Endothelial cell (in vitro differentiated cells): ENCODE measurements around the gene SLC6A11. TPM values are rescaled to one million over a fixed set of nuclear protein-coding genes. Genes with fewer than 3 reads are reported as not detected.

Experiments
- DNase-seq: peaks from one replicate; pipeline ENCODE4 v3.0.0; 2021; ENCODE audit warnings: low spot score
- H3K27ac Mint-ChIP-seq: one replicate; pipeline ENCODE4 v1.8.0; 2021; ENCODE audit warnings: mixed read lengths, inconsistent platforms; ENCODE audit not compliant: unreplicated experiment
- H3K27me3 Mint-ChIP-seq: one replicate; pipeline ENCODE4 v1.8.0; 2021; ENCODE audit warnings: mild to moderate bottlenecking, moderate library complexity, mixed read lengths, inconsistent platforms; ENCODE audit not compliant: unreplicated experiment
- H3K36me3 Mint-ChIP-seq: one replicate; pipeline ENCODE4 v1.8.0; 2021; ENCODE audit warnings: mild to moderate bottlenecking, low read depth, mixed read lengths, inconsistent platforms; ENCODE audit not compliant: unreplicated experiment
- H3K4me1 Mint-ChIP-seq: one replicate; pipeline ENCODE4 v1.8.0; 2021; ENCODE audit warnings: mild to moderate bottlenecking, mixed read lengths, inconsistent platforms; ENCODE audit not compliant: unreplicated experiment
- H3K4me3 Mint-ChIP-seq: one replicate; pipeline ENCODE4 v1.8.0; 2021; ENCODE audit warnings: mild to moderate bottlenecking, mixed read lengths, inconsistent platforms; ENCODE audit not compliant: unreplicated experiment
- H3K9me3 Mint-ChIP-seq: one replicate; pipeline ENCODE4 v1.8.0; 2021; ENCODE audit warnings: mixed read lengths, inconsistent platforms; ENCODE audit not compliant: unreplicated experiment
- CTCF ChIP-seq: fragments of 200-600 bp; sonication (generic); IDR thresholded peaks from one replicate; pipeline ENCODE4 v1.5.0; 2021; ENCODE audit warnings: antibody characterized with exemption; ENCODE audit not compliant: unreplicated experiment
- total RNA-seq: library from RNA; stranded (reverse); fragmentation: NEBNext Ultra II Directional; extraction: Animal tissue kit (Norgen Biotek cat#: 25700); gene quantifications from one replicate; pipeline ENCODE4 v1.2.1, GENCODE V29; 2021; ENCODE audit not compliant: unreplicated experiment

SLC6A11 gene
- total RNA-seq, 1 donor from 2014 or later = 0.15 TPM

DNA sequence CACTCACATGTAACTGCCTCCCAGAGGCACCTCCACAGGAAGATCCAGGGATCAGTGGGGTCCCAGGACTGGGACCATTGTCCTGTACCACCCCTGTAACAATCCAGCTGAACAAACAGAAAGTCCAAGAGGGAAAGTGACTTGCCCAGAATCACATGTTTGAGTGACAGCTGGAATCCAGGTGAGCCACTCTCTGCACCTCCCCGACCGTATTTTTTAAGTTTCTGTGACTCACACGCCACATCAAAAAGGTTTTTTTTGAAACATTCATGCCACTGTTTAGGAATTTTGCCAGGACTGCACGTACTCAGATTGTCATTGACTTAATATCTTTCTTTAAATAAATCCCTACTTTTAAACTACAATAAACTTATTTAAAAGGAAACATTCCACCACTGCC is 166.8 kb downstream of the SLC6A11 start:
- Mint-ChIP-seq H3K9me3 (peaks cover 3% of the 10 kb centered on the region), H3K36me3 (peaks cover 3% of the 10 kb centered on the region), H3K27ac (peak overlapping the region; percentile 84), H3K4me1 (peaks cover 37% of the 10 kb centered on the region), H3K4me3 (no peak overlapping the region), H3K27me3 (peaks cover 4% of the 10 kb centered on the region)
- TF ChIP-seq CTCF = no peak
- no peak for DNase-seq

DNA sequence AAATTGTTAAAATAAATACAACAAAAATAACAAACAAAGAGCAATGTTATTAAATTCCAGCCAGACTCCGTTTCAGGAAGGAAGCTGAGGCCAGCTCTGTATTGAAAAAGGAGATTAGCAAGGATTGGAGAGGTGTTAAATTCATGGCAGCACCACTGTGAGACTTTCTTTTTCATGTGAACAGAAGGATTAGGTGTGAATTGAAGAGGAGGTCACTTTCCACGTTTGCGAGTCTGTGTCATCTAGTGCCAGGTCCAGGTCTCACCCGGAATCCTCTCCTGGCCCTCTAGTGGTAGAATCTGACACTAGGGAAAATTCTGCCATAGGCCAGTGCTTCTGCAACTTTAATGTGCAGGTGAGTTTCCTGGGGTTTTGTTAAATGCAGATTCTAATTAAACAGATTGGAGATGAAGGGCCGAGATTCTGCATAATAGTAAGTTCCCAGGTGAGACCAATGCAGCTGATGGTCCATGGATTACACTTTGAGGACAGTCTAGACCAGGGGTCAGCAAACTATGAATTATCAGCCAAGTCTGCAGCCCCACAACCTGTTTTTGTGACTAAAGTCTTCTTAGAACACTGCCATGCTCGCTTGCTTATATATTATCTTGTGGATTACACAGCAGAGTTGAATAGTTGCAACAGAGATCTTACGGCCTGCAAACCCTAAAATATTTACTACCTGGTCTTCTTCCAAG is 167.3 kb downstream of the SLC6A11 start:
- Mint-ChIP-seq H3K27ac (peak overlapping the region; percentile 84), H3K4me1 (peaks cover 32% of the 10 kb centered on the region), H3K27me3 (peaks cover 4% of the 10 kb centered on the region), H3K9me3 (peaks cover 3% of the 10 kb centered on the region), H3K36me3 (peaks cover 3% of the 10 kb centered on the region), H3K4me3 (no peak overlapping the region)
- TF ChIP-seq CTCF = peak; percentile 82
- peak; percentile 58 for DNase-seq

GRCh38 chr3:10984371-10984896 is 168.4 kb downstream of the SLC6A11 start:
- peaks cover 3% of the 10 kb centered on the region for H3K27me3 Mint-ChIP-seq
- H3K9me3 Mint-ChIP-seq = peaks cover 3% of the 10 kb centered on the region
- peaks cover 32% of the 10 kb centered on the region for H3K4me1 Mint-ChIP-seq
- no peak for DNase-seq
- TF ChIP-seq CTCF = no peak
- H3K36me3 Mint-ChIP-seq = peaks cover 3% of the 10 kb centered on the region
- no peak overlapping the region for H3K4me3 Mint-ChIP-seq
- H3K27ac Mint-ChIP-seq = no peak overlapping the region

GRCh38 chr3:10985181-10985580 is 169.2 kb downstream of the SLC6A11 start:
- TF ChIP-seq CTCF = no peak
- DNase-seq = no peak
- Mint-ChIP-seq H3K4me3 (no peak overlapping the region), H3K9me3 (peaks cover 3% of the 10 kb centered on the region), H3K36me3 (peaks cover 3% of the 10 kb centered on the region), H3K27me3 (peaks cover 3% of the 10 kb centered on the region), H3K27ac (no peak overlapping the region), H3K4me1 (peaks cover 32% of the 10 kb centered on the region)

DNA sequence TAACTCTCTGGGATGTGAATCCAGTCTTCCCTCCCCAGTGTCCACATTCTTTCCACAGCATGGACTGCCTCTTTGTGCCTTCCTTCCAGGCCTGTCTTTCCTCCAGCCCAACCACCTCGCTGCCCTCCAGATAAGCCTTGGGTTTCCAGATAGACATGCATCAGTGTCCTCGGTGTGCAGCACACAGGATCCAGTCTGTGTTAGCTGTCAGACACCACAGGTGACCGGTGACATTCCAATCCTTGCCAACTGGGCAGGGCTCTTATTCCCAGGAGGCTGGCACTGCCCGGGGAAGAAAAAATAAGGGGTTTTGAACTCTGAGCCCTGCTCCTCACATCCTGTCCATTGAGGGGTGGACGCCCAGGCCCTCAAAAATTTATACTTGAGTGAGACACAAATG is 170.6 kb downstream of the SLC6A11 start:
- Mint-ChIP-seq H3K4me3 (no peak overlapping the region), H3K27ac (no peak overlapping the region), H3K9me3 (no peaks in the 10 kb centered on the region), H3K4me1 (peaks cover 26% of the 10 kb centered on the region), H3K36me3 (no peaks in the 10 kb centered on the region), H3K27me3 (peaks cover 6% of the 10 kb centered on the region)
- no peak for TF ChIP-seq CTCF
- DNase-seq = no peak
